Thymus (tissue), 11 donors: ENCODE measurements around the gene KNCN. TPM values are rescaled to one million over a fixed set of nuclear protein-coding genes. Genes with fewer than 3 reads are reported as not detected.
A peak's percentile ranks its signal among the peaks of the same experiment; 100 is the strongest.

Source experiments
- DNase-seq, 9 donors: peaks; one replicate each; pipeline ENCODE4 v3.0.0-alpha.2; 2013; ENCODE audit warnings: low spot score in 9 of 9, low read depth in 6 of 9, missing footprints in 1 of 9
- H3K27ac ChIP-seq, 2 donors: one replicate each; pipeline ENCODE4 v1.5.1; 2013; ENCODE audit warnings: control low read depth in 1 of 2, low read depth in 1 of 2, low read length in 1 of 2, mild to moderate bottlenecking in 1 of 2, moderate library complexity in 1 of 2
- H3K27me3 ChIP-seq, 2 donors: one replicate each; pipeline ENCODE4 v1.5.1; 2013; ENCODE audit warnings: low read length in 1 of 2; ENCODE audit not compliant: control insufficient read depth in 2 of 2, insufficient read depth in 1 of 2
- H3K36me3 ChIP-seq, 2 donors: one replicate each; pipeline ENCODE4 v1.5.1; 2013; ENCODE audit warnings: low read length in 1 of 2, mild to moderate bottlenecking in 1 of 2, moderate library complexity in 1 of 2; ENCODE audit not compliant: control insufficient read depth in 2 of 2, insufficient read depth in 2 of 2
- H3K4me1 ChIP-seq, 2 donors: one replicate each; pipeline ENCODE4 v1.5.1; 2013; ENCODE audit warnings: low read length in 2 of 2; ENCODE audit not compliant: control insufficient read depth in 2 of 2, insufficient read depth in 2 of 2
- H3K4me3 ChIP-seq, 2 donors: one replicate each; pipeline ENCODE4 v1.5.1; 2013; ENCODE audit warnings: low read length in 2 of 2, control low read depth in 1 of 2, mild to moderate bottlenecking in 1 of 2
- H3K9me3 ChIP-seq, 2 donors: one replicate each; pipeline ENCODE4 v1.5.1; 2013; ENCODE audit warnings: low read length in 1 of 2, mild to moderate bottlenecking in 1 of 2; ENCODE audit not compliant: control insufficient read depth in 2 of 2, insufficient read depth in 1 of 2
- WGBS: extraction: QIAGEN DNeasy Blood & Tissue Kit; methylation state at CpG from one replicate; pipeline ENCODE4 v1.1.7; 2013; 5-methylcytosine and 5-hydroxymethylcytosine counted together
- polyA plus RNA-seq: library from polyadenylated mRNA; stranded (reverse); fragments of 200-250 nt; gene quantifications from one replicate; pipeline ENCODE4 v1.2.3, GENCODE V29; 2013
- total RNA-seq: library from RNA; stranded (reverse); fragments of 120-200 nt; gene quantifications from one replicate; pipeline ENCODE4 v1.2.4, GENCODE V29; 2013
- donor health status: healthy.

The KNCN gene
- total and polyA plus RNA-seq, 2 donors: 0.05 TPM; not detected in 1

DNA sequence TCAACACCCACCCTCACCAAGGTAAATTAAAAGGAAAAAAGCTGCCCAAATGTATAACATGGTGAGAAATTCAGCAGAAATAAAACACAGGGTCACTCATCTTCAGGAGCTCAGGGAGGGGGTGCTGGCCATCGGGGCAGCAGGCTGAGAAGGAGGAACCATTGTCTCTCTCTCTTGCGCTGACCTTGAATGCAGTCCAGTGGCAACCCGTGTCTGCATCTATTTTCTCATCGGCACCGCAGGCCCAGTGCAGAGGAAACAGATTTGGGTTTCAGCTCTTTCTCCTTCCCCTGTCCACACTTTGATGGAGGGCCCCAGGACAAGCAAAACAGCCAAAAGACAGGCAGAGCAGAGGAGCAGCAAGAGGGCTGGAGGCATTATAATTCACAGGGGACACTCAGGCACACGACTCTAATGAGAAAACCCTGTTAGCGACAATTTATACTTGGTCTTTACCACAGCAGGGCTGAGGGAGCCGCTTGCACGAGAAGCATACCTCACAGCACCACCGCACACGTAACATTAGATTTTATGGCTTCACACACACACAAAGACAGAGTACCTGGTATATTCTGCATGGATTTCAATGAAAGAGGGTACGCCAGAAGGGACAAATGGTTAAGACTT, 34.0 kb upstream of the KNCN start:
- H3K36me3 ChIP-seq: peaks cover 47 to 57% of the 10 kb centered on the region in 2 donors
- H3K4me1 ChIP-seq: peaks cover 0 to 1% of the 10 kb centered on the region in 2 donors
- WGBS: 95% methylated on average over 12 of the region's 12 CpGs
- no peak overlapping the region for H3K4me3 ChIP-seq
- no peak overlapping the region for H3K27ac ChIP-seq
- no peak for DNase-seq
- no peaks in the 10 kb centered on the region for H3K27me3 ChIP-seq
- peaks cover 0 to 2% of the 10 kb centered on the region in 2 donors for H3K9me3 ChIP-seq

DNA sequence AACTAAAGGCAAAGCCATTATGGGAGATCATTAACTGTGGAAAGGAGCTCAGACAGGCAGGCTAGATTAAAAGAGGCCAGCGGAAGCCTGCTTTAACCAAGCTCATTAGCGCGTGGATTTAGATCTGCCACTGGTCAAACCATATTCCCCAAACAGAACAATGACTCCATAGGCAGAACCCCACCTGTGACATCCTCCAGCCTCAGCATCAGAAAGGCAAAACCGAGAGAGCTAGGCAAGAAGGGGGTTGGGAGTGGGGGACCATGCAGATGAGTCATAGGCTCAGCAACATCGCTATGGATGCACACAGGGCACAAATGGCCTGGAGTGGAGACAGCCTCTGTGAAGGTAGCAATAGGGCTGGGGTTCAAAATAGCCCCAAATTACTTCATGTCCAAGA, 32.0 kb upstream of the KNCN start:
- no peaks in the 10 kb centered on the region for H3K27me3 ChIP-seq
- DNase-seq: no peak
- no peak overlapping the region for H3K27ac ChIP-seq
- H3K4me3 ChIP-seq: no peak overlapping the region
- no peaks in the 10 kb centered on the region for H3K9me3 ChIP-seq
- H3K4me1 ChIP-seq: peaks cover 0 to 3% of the 10 kb centered on the region in 2 donors
- 98% methylated on average over 5 of the region's 5 CpGs for WGBS
- H3K36me3 ChIP-seq: peaks cover 51% of the 10 kb centered on the region in 2 donors

DNA sequence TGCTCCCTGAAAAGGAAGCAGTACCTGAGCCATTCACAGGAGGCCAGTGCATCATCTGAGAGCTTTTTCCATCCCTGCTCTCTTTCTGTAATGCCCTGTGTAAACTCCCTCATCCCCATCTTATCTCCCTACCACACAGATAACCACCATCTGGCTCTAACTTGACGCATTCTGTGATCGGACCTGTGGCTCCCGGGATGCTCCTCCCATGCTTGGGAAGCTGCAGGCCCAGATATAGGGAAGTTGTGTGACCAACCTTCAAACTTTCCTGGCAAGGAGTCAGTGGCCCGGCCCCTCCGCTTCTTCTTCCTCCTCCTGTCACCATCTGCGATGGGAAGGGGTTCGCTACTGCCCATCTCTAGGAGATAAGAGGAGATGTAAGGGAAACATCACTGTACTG, 31.5 kb upstream of the KNCN start:
- DNase-seq: no peak
- Histone ChIP-seq H3K4me3 (no peak overlapping the region), H3K9me3 (no peaks in the 10 kb centered on the region), H3K27ac (no peak overlapping the region), H3K4me1 (peaks cover 0 to 3% of the 10 kb centered on the region in 2 donors), H3K27me3 (no peaks in the 10 kb centered on the region), H3K36me3 (peaks cover 53 to 55% of the 10 kb centered on the region in 2 donors)
- WGBS: 96% methylated on average over 7 of the region's 7 CpGs

DNA sequence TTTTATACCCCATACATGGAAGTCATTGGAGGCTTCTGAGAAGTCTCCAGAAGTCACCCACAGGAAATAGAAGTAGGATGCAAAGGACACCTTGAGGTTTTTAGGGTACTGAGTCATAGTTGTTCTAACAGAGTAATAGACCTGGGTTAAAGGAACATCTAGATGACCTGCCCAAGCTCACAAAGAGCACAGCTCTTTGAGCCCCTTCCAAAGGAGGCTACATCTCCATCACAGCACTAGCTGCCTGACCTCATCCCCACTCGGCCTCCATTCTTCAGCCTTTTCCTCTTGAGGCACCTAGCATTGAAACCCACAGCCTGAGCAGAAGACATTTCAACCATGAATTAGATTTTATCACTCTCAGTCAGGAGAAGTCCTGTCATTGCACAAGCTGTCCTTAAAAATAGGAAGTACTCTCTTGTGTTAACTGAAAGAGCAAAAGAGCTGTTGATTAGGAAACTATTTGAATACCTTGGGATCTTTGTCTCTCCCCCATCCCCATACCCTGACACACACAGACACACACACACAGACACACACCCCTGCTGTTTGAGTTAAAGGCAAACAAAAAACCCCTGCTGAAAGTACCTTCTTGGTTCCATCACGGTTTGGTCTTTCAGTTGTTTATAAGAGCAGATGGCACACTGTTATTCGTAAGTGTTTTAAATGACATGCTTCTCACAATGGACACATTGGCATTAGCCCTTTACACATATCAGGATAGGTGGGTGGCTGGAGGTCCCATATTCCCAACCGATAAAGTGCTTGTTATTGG, 30.4 kb upstream of the KNCN start:
- H3K4me1 ChIP-seq: peaks cover 0 to 3% of the 10 kb centered on the region in 2 donors
- H3K27ac ChIP-seq: no peak overlapping the region
- no peak for DNase-seq
- peaks cover 56 to 60% of the 10 kb centered on the region in 2 donors for H3K36me3 ChIP-seq
- no peak overlapping the region for H3K4me3 ChIP-seq
- WGBS: 78% methylated on average over 4 of the region's 4 CpGs
- H3K9me3 ChIP-seq: no peaks in the 10 kb centered on the region
- no peaks in the 10 kb centered on the region for H3K27me3 ChIP-seq

DNA sequence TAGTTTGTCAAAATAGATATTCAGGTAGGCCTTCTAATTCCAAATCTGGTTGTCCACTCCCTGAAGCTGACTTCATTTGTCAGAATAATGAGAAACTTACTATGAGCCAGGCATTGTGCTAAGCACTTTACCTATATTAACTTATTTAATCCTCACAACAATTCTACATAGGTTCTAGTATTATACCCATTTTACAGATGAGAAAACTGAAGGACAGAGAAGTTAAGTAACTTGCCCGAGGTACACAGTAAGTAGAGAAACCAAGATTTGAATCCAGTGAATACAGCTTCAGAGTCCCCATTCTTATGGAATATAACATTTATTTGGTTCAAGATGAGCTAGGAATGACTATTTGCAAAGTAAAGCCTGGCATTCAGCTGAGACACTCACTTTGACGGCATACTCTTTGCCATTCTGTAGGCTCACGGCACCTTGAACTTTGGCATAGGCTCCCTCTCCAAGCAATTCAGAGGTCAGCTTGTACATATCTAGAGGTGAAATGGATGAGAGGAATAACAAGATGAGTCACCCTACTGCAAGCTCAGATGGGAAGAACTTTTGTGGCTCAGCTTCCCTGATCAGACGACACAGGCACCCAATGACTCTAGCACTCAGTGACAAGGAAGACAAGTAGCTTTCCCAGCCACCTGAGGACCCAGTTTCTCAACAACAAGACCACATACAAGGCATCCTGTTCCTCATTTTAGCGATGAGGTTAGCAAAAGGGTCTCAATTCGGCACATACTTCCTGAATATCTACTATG, 28.9 kb upstream of the KNCN start:
- WGBS: 58% methylated on average over 6 of the region's 6 CpGs
- Histone ChIP-seq H3K4me1 (peaks cover 0 to 3% of the 10 kb centered on the region in 2 donors), H3K9me3 (no peaks in the 10 kb centered on the region), H3K4me3 (no peak overlapping the region), H3K36me3 (peaks cover 55 to 67% of the 10 kb centered on the region in 2 donors), H3K27ac (no peak overlapping the region), H3K27me3 (no peaks in the 10 kb centered on the region)
- DNase-seq: peak in 1 of 9 donors; percentile 18

DNA sequence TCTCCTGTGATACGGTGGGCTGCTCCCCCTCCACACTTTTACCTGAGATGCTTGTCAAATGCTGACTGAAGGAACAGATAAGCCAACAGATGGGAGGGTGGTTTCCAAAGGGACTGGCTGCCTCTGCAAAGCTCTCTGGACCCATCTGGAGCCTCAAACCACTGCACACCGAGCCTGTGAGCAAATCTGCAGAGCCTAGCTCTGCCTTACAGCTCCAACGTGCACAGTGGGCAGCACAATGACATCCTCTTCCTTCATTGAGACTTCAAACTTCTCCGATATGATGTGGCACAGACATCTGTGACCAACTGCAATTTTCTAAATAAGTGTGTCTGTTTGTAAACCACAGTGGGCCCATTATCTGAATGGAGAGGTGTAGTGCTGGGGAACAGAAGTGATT, 26.2 kb upstream of the KNCN start:
- H3K27ac ChIP-seq: no peak overlapping the region
- no peaks in the 10 kb centered on the region for H3K9me3 ChIP-seq
- no peak overlapping the region for H3K4me3 ChIP-seq
- peaks cover 0 to 3% of the 10 kb centered on the region in 2 donors for H3K4me1 ChIP-seq
- no peak for DNase-seq
- 94% methylated on average over 4 of the region's 4 CpGs for WGBS
- H3K27me3 ChIP-seq: no peaks in the 10 kb centered on the region
- peaks cover 50 to 60% of the 10 kb centered on the region in 2 donors for H3K36me3 ChIP-seq

DNA sequence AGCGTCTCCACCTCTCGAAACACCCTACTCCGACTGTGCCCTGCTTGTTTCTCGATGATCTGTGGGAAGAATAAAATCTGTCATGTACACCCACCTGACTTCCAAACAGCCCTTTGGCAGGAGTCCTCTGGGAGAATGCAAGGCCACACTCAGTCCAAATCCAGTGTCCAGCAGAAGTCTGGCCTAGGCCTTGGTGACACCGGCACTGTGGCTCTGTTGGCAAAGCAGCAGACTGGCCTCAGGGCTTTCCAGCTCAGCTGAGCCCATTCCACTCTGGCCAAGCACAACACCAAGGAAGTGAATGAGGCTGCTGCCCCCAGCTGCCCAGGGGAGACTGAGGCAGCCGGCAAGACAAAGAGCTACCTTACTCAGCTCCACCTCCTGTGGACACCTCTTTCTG, 25.1 kb upstream of the KNCN start:
- Histone ChIP-seq H3K27ac (no peak overlapping the region), H3K9me3 (no peaks in the 10 kb centered on the region), H3K4me1 (peaks cover 0 to 3% of the 10 kb centered on the region in 2 donors), H3K36me3 (peaks cover 51 to 55% of the 10 kb centered on the region in 2 donors), H3K4me3 (no peak overlapping the region), H3K27me3 (no peaks in the 10 kb centered on the region)
- WGBS: 90% methylated on average over 6 of the region's 6 CpGs
- DNase-seq: no peak

DNA sequence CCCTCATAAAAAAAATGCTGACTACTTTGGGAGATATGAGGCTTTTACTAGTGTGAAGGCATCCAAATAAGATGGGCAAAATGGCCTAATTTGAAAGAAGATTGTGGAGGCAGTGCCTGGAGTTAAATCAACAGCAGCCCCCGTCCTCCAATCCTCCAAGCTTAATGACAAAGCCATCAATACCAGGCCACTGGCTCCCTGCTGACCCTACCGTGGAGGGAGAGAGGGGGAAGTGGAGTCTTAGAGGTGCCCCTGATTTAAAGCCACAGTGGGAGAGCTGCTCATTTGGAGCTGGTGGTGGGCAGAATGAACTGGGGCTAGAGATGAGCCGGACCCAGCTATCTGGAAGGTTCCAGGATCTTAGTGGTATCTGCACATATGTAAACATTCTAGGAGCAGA, 24.3 kb upstream of the KNCN start:
- 98% methylated on average over 3 of the region's 3 CpGs for WGBS
- Histone ChIP-seq H3K36me3 (peaks cover 51% of the 10 kb centered on the region in 2 donors), H3K4me1 (peaks cover 0 to 3% of the 10 kb centered on the region in 2 donors), H3K9me3 (no peaks in the 10 kb centered on the region), H3K27ac (no peak overlapping the region), H3K27me3 (no peaks in the 10 kb centered on the region), H3K4me3 (no peak overlapping the region)
- DNase-seq: no peak

DNA sequence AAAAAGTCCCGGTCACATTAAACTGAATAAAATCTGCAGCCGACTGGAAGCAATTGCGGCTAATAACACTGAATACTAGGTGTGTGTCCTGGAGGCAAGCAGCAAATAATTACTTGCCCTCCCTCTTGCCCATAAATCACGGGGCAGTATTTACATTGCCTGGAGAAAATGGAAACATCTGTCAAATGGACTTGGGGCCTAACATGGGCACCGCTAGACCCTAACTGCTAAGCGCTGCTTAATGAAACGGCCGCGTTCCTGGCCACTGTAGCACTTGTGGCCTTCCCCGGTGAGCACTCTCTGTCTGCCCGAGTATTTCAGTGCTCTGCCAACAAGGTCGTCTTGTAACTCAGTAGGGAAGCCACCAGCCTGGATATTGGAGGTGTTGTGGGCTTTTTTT, 23.9 kb upstream of the KNCN start:
- H3K4me1 ChIP-seq: peaks cover 0 to under 1% of the 10 kb centered on the region in 2 donors
- H3K4me3 ChIP-seq: no peak overlapping the region
- no peaks in the 10 kb centered on the region for H3K9me3 ChIP-seq
- 93% methylated on average over 12 of the region's 12 CpGs for WGBS
- no peak overlapping the region for H3K27ac ChIP-seq
- peaks cover 47 to 54% of the 10 kb centered on the region in 2 donors for H3K36me3 ChIP-seq
- H3K27me3 ChIP-seq: no peaks in the 10 kb centered on the region
- no peak for DNase-seq
